GM23248 (cell line): ENCODE results near the gene LFNG. TPM values are rescaled to one million over a fixed set of nuclear protein-coding genes. Genes with fewer than 3 reads are reported as not detected.
A peak's percentile ranks its signal among the peaks of the same experiment; 100 is the strongest.
"Not testable (repeated sequence)": the region's sequence is repeated elsewhere in the genome, so short reads cannot be mapped to it uniquely, and the experiment has no call there.

Experiments used
- DNase-seq: peaks from one replicate; pipeline ENCODE4 v3.0.0-alpha.2; 2015
- H2AFZ ChIP-seq: fragments of 200-600 bp; sonication (generic); 2 replicates; pipeline ENCODE4 v1.6.1; 2016; ENCODE audit warnings: antibody characterized with exemption
- H3F3A ChIP-seq: fragments of 200-600 bp; sonication (generic); 2 replicates; pipeline ENCODE4 v1.6.1; 2016; ENCODE audit warnings: mild to moderate bottlenecking, antibody characterized with exemption, mixed run types; ENCODE audit not compliant: insufficient read depth
- H3K27ac ChIP-seq: fragments of 200-600 bp; sonication (generic); 2 replicates; pipeline ENCODE4 v1.5.1; 2016; ENCODE audit warnings: mild to moderate bottlenecking
- H3K27me3 ChIP-seq: fragments of 200-600 bp; sonication (generic); replicated peaks from 2 replicates; pipeline ENCODE4 v1.6.1; 2016; ENCODE audit warnings: mild to moderate bottlenecking; ENCODE audit not compliant: insufficient read depth
- H3K36me3 ChIP-seq: fragments of 200-600 bp; sonication (generic); 2 replicates; pipeline ENCODE4 v1.6.1; 2016; ENCODE audit warnings: low read depth, mild to moderate bottlenecking
- H3K4me1 ChIP-seq: fragments of 200-600 bp; sonication (generic); 2 replicates; pipeline ENCODE4 v1.6.1; 2016; ENCODE audit warnings: mild to moderate bottlenecking; ENCODE audit not compliant: insufficient read depth
- H3K4me2 ChIP-seq: fragments of 200-600 bp; sonication (generic); one replicate; pipeline ENCODE4 v1.6.1; 2016; ENCODE audit warnings: mild to moderate bottlenecking; ENCODE audit not compliant: unreplicated experiment
- H3K4me3 ChIP-seq: fragments of 200-600 bp; sonication (generic); 2 replicates; pipeline ENCODE4 v1.5.1; 2016; ENCODE audit warnings: mild to moderate bottlenecking
- H3K79me2 ChIP-seq: fragments of 200-600 bp; sonication (generic); 2 replicates; pipeline ENCODE4 v1.6.1; 2016; ENCODE audit warnings: mild to moderate bottlenecking; ENCODE audit not compliant: insufficient read depth
- H3K9ac ChIP-seq: fragments of 200-600 bp; sonication (generic); 2 replicates; pipeline ENCODE4 v1.6.1; 2016; ENCODE audit warnings: mild to moderate bottlenecking
- H3K9me2 ChIP-seq: fragments of 200-600 bp; sonication (generic); 2 replicates; pipeline ENCODE4 v1.6.1; 2016; ENCODE audit warnings: mixed run types, mild to moderate bottlenecking, moderate library complexity; ENCODE audit not compliant: insufficient read depth
- H3K9me3 ChIP-seq: fragments of 200-600 bp; sonication (generic); one replicate; pipeline ENCODE4 v1.6.1; 2017; ENCODE audit warnings: low read depth
- H4K20me1 ChIP-seq: fragments of 200-600 bp; sonication (generic); 2 replicates; pipeline ENCODE4 v1.6.0; 2016; ENCODE audit not compliant: insufficient read depth
- EZH2 ChIP-seq: fragments of 200-600 bp; sonication (generic); IDR thresholded peaks from 2 replicates; pipeline ENCODE4 v1.6.1; 2018; ENCODE audit warnings: antibody characterized with exemption, mild to moderate bottlenecking; ENCODE audit not compliant: insufficient read depth, poor library complexity, severe bottlenecking
- EZH2phosphoT487 ChIP-seq: fragments of 200-600 bp; sonication (generic); IDR thresholded peaks from 2 replicates; pipeline ENCODE4 v1.6.1; 2018; ENCODE audit warnings: antibody characterized with exemption, moderate library complexity, mild to moderate bottlenecking, low read depth; ENCODE audit not compliant: insufficient read depth
- WGBS, 2 experiments: methylation state at CpG; one replicate each; pipeline ENCODE4 v1.1.6; 2015 to 2017; ENCODE audit warnings: low lambda C conversion rate in 2 of 2, low coverage in 1 of 2; ENCODE audit errors: missing lambda C conversion rate in 2 of 2; 5-methylcytosine and 5-hydroxymethylcytosine counted together
- in situ Hi-C: fragments of 300-500 bp; cut with MboI; formaldehyde crosslinking; loops from 2 replicates; pipeline ENCODE4 v1.15.0; 2020
- polyA plus RNA-seq: library from polyadenylated mRNA; unstranded; fragments of >200 nt; fragmentation: Nextera tagmentation; extraction: Ambion mirVana; gene quantifications from 2 replicates; pipeline ENCODE4 v1.2.1, GENCODE V29; 2016
- total RNA-seq: library from RNA; depleted of rRNA; stranded (reverse); fragments of >200 nt; shearing (Covaris generic); gene quantifications from 2 replicates; pipeline ENCODE4 v1.2.3, GENCODE V29; 2014

Gene LFNG
- total and polyA plus RNA-seq, 2 experiments from 2014 or later = 0.18 to 3.6 TPM

DNA sequence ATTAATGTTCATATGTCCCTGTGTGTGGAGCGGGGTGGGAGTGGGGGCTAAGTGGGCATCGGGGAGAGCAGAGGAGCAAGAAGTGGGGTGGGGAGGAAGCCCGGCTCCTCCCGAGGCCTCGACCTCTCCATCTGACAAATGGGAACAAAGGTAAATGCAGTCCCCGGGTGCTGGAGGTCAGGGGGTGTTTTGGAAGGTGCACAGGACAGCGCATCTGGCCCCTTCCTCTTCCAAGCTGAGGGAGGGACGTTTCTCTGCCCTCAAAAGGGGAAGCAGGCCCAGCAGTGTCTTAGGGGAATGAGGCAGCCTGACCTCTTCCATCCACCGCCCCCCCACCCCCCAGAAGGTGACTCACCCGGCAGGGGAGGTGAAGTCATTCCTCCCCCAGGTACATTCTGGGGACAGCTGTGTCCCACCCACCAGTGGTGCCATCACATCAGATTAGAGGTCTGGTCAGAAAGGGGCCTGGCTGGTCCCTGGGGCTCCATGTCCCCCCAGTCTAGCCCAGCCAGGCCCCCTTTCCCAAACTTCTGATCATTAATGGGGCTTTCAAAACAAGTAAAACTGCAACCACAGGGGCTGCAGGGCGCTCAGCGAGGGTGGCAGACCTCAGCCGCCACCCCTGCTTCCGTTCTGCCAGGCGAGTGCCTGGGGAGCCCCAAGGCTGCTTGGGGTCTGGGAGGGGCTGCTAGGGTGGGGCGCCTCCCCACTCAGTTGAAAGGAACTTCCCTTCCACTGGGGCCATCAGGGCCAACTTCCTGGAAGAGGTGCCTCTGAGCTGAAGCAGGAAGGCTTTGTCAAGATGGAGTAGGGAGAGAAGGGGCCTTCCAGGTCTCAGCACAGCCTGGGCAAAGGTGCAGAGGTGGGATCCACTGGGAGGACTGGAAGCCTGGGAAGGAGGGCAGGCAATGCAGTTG is 10.8 kb downstream of the LFNG start:
- Histone ChIP-seq H3K4me2 (peak overlapping the region; percentile 69), H3K9me3 (no peaks in the 10 kb centered on the region), H3K27ac (peak overlapping the region; percentile 51), H2AFZ (0 out of 2 replicates have a peak overlapping the region, but pooled peaks have one; percentile 15), H3F3A (peaks cover 5% of the 10 kb centered on the region; the same call in 1 of the 2 replicates), H3K9me2 (no peaks in the 10 kb centered on the region), H3K4me3 (peak overlapping the region; percentile 39), H3K9ac (peak overlapping the region; percentile 58), H3K79me2 (no peaks in the 10 kb centered on the region), H3K36me3 (no peaks in the 10 kb centered on the region), H4K20me1 (no peaks in the 10 kb centered on the region), H3K4me1 (peaks cover 32% of the 10 kb centered on the region), H3K27me3 (no peaks in the 10 kb centered on the region)
- in situ Hi-C loops = no loop called here
- TF ChIP-seq EZH2phosphoT487 = no peak
- TF ChIP-seq EZH2 = no peak
- WGBS, 2 experiments = 49 to 58% methylated on average over 14 to 16 of the region's 16 CpGs
- peak; percentile 60 for DNase-seq

- H3K9me3 ChIP-seq, H4K20me1 ChIP-seq, H3K79me2 ChIP-seq, H3K27ac ChIP-seq, in situ Hi-C loops, H3K4me2 ChIP-seq, DNase-seq, H3F3A ChIP-seq, H3K27me3 ChIP-seq, H3K9me2 ChIP-seq, H3K4me3 ChIP-seq, H2AFZ ChIP-seq, H3K9ac ChIP-seq, H3K36me3 ChIP-seq: not testable (repeated sequence)
- WGBS, 2 experiments = 24 to 37% methylated on average over 11 to 41 of the region's 43 CpGs
- peaks cover 32% of the 10 kb centered on the region for H3K4me1 ChIP-seq
Observed at GRCh38 chr7:2530994-2531795, 11.6 kb downstream of the LFNG start.

GRCh38 chr7:2531796-2532110 is 12.2 kb downstream of the LFNG start:
- H3K9me3 ChIP-seq, H3F3A ChIP-seq, in situ Hi-C loops, H3K4me2 ChIP-seq, H4K20me1 ChIP-seq, H3K27ac ChIP-seq, DNase-seq, H2AFZ ChIP-seq, H3K9ac ChIP-seq, H3K79me2 ChIP-seq, H3K27me3 ChIP-seq, H3K36me3 ChIP-seq, H3K9me2 ChIP-seq, H3K4me3 ChIP-seq: not testable (repeated sequence)
- WGBS, 2 experiments = 39 to 52% methylated on average over 11 to 16 of the region's 17 CpGs
- peaks cover 32% of the 10 kb centered on the region for H3K4me1 ChIP-seq

- H3K36me3 ChIP-seq, H3K79me2 ChIP-seq, in situ Hi-C loops, H3K9me2 ChIP-seq, H3K4me3 ChIP-seq, H3F3A ChIP-seq, H3K9ac ChIP-seq, H2AFZ ChIP-seq, H3K27ac ChIP-seq, H3K27me3 ChIP-seq, H4K20me1 ChIP-seq, H3K9me3 ChIP-seq, DNase-seq, H3K4me2 ChIP-seq: not testable (repeated sequence)
- 95 to 99% methylated on average over 10 to 11 of the region's 15 CpGs for WGBS, 2 experiments
- H3K4me1 ChIP-seq = peaks cover 32% of the 10 kb centered on the region
Observed at GRCh38 chr7:2532199-2532772, 12.7 kb downstream of the LFNG start.

DNA sequence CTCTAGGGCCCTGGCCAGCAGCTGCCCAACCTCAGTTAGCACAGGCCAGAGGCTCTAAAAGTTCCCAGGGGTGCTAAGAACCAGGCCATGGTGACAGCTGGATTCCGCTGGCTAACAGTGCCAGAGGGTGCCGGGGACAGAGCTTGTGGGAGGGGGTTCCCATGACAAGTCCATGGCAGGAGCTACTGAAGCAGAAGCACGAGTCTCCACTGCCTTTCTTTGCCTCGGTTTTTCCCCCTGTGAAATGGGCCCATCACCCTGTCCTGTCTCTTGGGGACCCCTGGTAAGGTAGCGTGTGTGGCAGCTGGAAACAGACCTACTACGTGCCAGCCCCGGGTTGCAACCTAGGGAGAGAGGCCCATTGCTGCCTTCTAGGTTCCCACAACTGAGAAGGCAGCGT is 13.2 kb downstream of the LFNG start:
- H3K27me3 ChIP-seq, H3K79me2 ChIP-seq, H3F3A ChIP-seq, DNase-seq, H3K9me2 ChIP-seq, H2AFZ ChIP-seq, H3K4me3 ChIP-seq, H3K9me3 ChIP-seq, H3K27ac ChIP-seq, H3K9ac ChIP-seq, H3K36me3 ChIP-seq, in situ Hi-C loops, H4K20me1 ChIP-seq, H3K4me2 ChIP-seq: not testable (repeated sequence)
- 77 to 88% methylated on average over 4 to 7 of the region's 8 CpGs for WGBS, 2 experiments
- H3K4me1 ChIP-seq = peaks cover 28% of the 10 kb centered on the region

DNA sequence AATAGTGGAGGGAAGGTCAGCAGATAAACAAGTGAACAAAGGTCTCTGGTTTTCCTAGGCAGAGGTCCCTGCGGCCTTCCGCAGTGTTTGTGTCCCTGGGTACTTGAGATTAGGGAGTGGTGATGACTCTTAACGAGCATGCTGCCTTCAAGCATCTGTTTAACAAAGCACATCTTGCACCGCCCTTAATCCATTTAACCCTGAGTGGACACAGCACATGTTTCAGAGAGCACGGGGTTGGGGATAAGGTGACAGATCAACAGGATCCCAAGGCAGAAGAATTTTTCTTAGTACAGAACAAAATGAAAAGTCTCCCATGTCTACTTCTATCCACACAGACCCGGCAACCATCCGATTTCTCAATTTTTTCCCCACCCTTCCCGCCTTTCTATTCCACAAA is 14.0 kb downstream of the LFNG start:
- H3K36me3 ChIP-seq, H3K9ac ChIP-seq, H3K9me3 ChIP-seq, H3F3A ChIP-seq, H3K27ac ChIP-seq, H3K79me2 ChIP-seq, H3K4me2 ChIP-seq, in situ Hi-C loops, H2AFZ ChIP-seq, H3K27me3 ChIP-seq, H3K4me3 ChIP-seq, H4K20me1 ChIP-seq, H3K9me2 ChIP-seq, DNase-seq: not testable (repeated sequence)
- WGBS, 2 experiments = 22 to 24% methylated on average over 2 to 4 of the region's 8 CpGs
- H3K4me1 ChIP-seq = peaks cover 22% of the 10 kb centered on the region

GRCh38 chr7:2534214-2534613 is 14.6 kb downstream of the LFNG start:
- H3K9me3 ChIP-seq, H3K36me3 ChIP-seq, H3K27me3 ChIP-seq, H3K9me2 ChIP-seq, in situ Hi-C loops, DNase-seq, H2AFZ ChIP-seq, H3K9ac ChIP-seq, H3K4me3 ChIP-seq, H3K27ac ChIP-seq, H3K4me2 ChIP-seq, H3K79me2 ChIP-seq, H3F3A ChIP-seq, H4K20me1 ChIP-seq: not testable (repeated sequence)
- 83% methylated on average over 11 of the region's 34 CpGs; no CpG with 5 or more reads in 1 of the 2 experiments for WGBS, 2 experiments
- peaks cover 16% of the 10 kb centered on the region for H3K4me1 ChIP-seq
